Measurements from ENCODE around the gene LRRC8B. TPM values are rescaled to one million over a fixed set of nuclear protein-coding genes. Genes with fewer than 3 reads are reported as not detected.

The LRRC8B gene
- total RNA-seq = 0.77 and 0.83 TPM in 2 replicates
- polyA plus RNA-seq = 1.7 and 2.8 TPM in 2 replicates
- polyA plus RNA-seq (2012) = 0.51 and 1.1 TPM in 2 replicates
- polyA minus RNA-seq (ENCODE audit: low replicate concordance) = 3.8 and 5.0 TPM in 2 replicates

DNA sequence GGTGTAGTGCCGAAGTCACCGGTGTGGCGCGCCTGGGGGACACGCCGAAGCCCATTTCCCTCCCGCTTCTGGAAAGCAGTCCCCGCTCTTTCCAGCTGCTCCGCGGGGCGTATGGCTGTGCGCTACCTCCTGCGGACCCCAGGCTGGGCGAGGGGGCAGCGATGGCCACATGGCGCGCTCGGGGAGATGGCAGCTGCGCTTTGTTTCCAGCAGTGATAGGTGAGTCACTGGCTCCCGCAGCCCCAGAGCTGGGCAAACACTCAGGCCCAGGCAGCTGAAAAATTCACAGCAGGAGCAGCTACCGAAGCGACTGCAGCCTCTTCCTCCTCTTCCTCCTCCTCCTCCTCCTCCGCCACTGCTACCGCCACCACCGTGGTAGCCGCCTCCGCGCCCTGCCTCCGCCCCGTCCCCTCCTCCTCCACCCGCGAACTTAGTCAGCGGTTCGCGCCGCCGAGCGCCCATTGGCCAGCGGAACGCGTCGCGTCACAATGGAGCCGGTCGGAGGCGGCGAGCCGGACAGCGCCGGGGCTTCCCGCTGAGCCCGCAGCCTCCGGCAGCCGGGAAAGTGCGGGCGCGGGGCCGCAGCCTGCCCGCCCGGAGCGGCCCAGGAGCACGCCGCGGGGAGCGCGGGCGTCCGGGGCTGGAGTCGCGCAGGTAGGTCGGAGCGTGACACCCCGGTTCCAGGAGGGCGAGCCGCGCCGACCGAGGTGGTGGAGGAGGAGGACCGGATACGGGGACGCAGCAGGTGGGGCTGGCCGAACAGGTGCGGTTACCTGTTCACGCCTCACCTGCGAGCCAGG, at the start of gene LRRC8B:
Gene LRRC8B (plus strand): TSS at position 461 of the 800 bp plus-strand sequence. CDS start 57,822 bp downstream, outside the sequence.
- peak within 1 kb of the TSS; percentile 80 for H3K4me2 ChIP-seq (ENCODE audit: extremely low read depth, insufficient read depth, low read length)
- no peaks in the 10 kb centered on the region for H3K9me3 ChIP-seq (ENCODE audit: control insufficient read depth, insufficient read depth, low read depth, low read length)
- H2AFZ ChIP-seq (ENCODE audit: low read length) = peak within 1 kb of the TSS; percentile 98
- peak within 1 kb of the TSS; percentile 40 for H3K27ac ChIP-seq (ENCODE audit: insufficient read depth, low read length)
- H3K79me2 ChIP-seq (ENCODE audit: control insufficient read depth, insufficient read depth, low read length) = no peaks in the 10 kb centered on the region
- H3K9ac ChIP-seq (ENCODE audit: insufficient read depth, low read length) = peak within 1 kb of the TSS; percentile 65
- TF ChIP-seq, protein P1, sequence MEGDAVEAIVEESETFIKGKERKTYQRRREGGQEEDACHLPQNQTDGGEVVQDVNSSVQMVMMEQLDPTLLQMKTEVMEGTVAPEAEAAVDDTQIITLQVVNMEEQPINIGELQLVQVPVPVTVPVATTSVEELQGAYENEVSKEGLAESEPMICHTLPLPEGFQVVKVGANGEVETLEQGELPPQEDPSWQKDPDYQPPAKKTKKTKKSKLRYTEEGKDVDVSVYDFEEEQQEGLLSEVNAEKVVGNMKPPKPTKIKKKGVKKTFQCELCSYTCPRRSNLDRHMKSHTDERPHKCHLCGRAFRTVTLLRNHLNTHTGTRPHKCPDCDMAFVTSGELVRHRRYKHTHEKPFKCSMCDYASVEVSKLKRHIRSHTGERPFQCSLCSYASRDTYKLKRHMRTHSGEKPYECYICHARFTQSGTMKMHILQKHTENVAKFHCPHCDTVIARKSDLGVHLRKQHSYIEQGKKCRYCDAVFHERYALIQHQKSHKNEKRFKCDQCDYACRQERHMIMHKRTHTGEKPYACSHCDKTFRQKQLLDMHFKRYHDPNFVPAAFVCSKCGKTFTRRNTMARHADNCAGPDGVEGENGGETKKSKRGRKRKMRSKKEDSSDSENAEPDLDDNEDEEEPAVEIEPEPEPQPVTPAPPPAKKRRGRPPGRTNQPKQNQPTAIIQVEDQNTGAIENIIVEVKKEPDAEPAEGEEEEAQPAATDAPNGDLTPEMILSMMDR (conservative IDR thresholded peaks at IDR 0.05 in 1 of 2, IDR thresholded peaks at IDR 0.05 in 1 of 2; ENCODE audit: low read depth in 1 of 2, low read length in 2 of 2) = no peak
- TF ChIP-seq EZH2 (IDR thresholded peaks at IDR 0.05; ENCODE audit: low read length, missing control alignments) = no peak
- no peaks in the 10 kb centered on the region for H3K27me3 ChIP-seq (ENCODE audit: control insufficient read depth, insufficient read depth, low read length)
- H3K36me3 ChIP-seq (ENCODE audit: control insufficient read depth, insufficient read depth, low read length) = no peaks in the 10 kb centered on the region
- peak; percentile 81 to 84 for DNase-seq (ENCODE audit: low read depth in 2 of 2)
- H3K4me1 ChIP-seq (ENCODE audit: control insufficient read depth, extremely low read depth, insufficient read depth, low read length) = peaks cover 2% of the 10 kb centered on the region
- H3K4me3 ChIP-seq (replicated peaks in 1 of 4; ENCODE audit: control extremely low read depth in 1 of 4, insufficient read depth in 1 of 4, low read depth in 3 of 4, low read length in 4 of 4) = peak within 1 kb of the TSS; percentile 63 to 87 (median 76)
- no peaks in the 10 kb centered on the region for H4K20me1 ChIP-seq (ENCODE audit: control insufficient read depth, extremely low read depth, insufficient read depth, low read length)

DNA sequence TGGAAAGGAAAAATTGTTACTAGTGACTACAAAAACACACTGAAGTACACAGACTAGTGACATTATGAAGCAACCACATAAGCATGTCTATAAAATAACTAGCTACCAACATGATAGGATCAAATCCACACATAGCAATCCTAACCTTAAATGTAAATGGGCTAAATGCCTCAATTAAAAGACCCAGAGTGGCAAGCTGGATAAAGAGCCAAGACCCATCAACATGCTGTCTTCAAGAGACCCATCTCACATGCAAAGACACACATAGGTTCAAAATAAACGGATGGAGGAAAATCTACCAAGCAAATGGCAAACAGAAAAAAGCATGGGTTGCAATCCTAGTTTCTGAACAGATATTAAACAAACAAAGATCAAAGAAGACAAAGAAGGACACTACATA, 49.4 kb upstream of the LRRC8B start:
- H3K9me3 ChIP-seq (ENCODE audit: control insufficient read depth, insufficient read depth, low read depth, low read length) = no peaks in the 10 kb centered on the region
- no peaks in the 10 kb centered on the region for H3K36me3 ChIP-seq (ENCODE audit: control insufficient read depth, insufficient read depth, low read length)
- DNase-seq (ENCODE audit: low read depth in 2 of 2) = no peak
- H3K9ac ChIP-seq (ENCODE audit: insufficient read depth, low read length) = no peak overlapping the region
- no peak overlapping the region for H3K27ac ChIP-seq (ENCODE audit: insufficient read depth, low read length)
- no peaks in the 10 kb centered on the region for H3K79me2 ChIP-seq (ENCODE audit: control insufficient read depth, insufficient read depth, low read length)
- H3K4me3 ChIP-seq (replicated peaks in 1 of 4; ENCODE audit: control extremely low read depth in 1 of 4, insufficient read depth in 1 of 4, low read depth in 3 of 4, low read length in 4 of 4) = no peak overlapping the region
- no peak overlapping the region for H3K4me2 ChIP-seq (ENCODE audit: extremely low read depth, insufficient read depth, low read length)
- no peak for TF ChIP-seq EZH2 (IDR thresholded peaks at IDR 0.05; ENCODE audit: low read length, missing control alignments)
- TF ChIP-seq, protein P1 (conservative IDR thresholded peaks at IDR 0.05 in 1 of 2, IDR thresholded peaks at IDR 0.05 in 1 of 2; ENCODE audit: low read depth in 1 of 2, low read length in 2 of 2) = no peak
- no peaks in the 10 kb centered on the region for H3K27me3 ChIP-seq (ENCODE audit: control insufficient read depth, insufficient read depth, low read length)
- no peaks in the 10 kb centered on the region for H3K4me1 ChIP-seq (ENCODE audit: control insufficient read depth, extremely low read depth, insufficient read depth, low read length)
- no peak overlapping the region for H2AFZ ChIP-seq (ENCODE audit: low read length)
- H4K20me1 ChIP-seq (ENCODE audit: control insufficient read depth, extremely low read depth, insufficient read depth, low read length) = no peaks in the 10 kb centered on the region

DNA sequence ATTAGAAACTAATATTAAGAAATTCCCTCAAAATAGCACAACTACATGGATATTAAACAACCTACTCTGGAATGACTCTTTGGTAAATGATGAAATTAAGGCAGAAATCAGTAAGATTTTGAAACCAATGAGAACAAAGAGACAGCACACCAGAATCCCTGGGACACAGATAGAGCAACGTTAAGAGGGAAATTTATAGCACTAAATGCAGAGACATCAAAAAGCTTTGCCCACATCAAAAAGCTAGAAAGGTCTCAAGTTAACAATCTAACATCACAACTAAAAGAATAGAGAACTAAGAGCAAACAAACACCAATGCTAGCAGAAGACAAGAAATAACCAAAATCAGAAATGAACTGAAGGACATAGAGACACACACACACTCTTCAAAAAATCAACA, 48.6 kb upstream of the LRRC8B start:
- Histone ChIP-seq H3K9ac (ENCODE audit: insufficient read depth, low read length) (no peak overlapping the region), H3K9me3 (ENCODE audit: control insufficient read depth, insufficient read depth, low read depth, low read length) (no peaks in the 10 kb centered on the region), H3K27me3 (ENCODE audit: control insufficient read depth, insufficient read depth, low read length) (no peaks in the 10 kb centered on the region), H3K36me3 (ENCODE audit: control insufficient read depth, insufficient read depth, low read length) (no peaks in the 10 kb centered on the region), H4K20me1 (ENCODE audit: control insufficient read depth, extremely low read depth, insufficient read depth, low read length) (no peaks in the 10 kb centered on the region), H2AFZ (ENCODE audit: low read length) (no peak overlapping the region), H3K4me3 (replicated peaks in 1 of 4; ENCODE audit: control extremely low read depth in 1 of 4, insufficient read depth in 1 of 4, low read depth in 3 of 4, low read length in 4 of 4) (no peak overlapping the region), H3K79me2 (ENCODE audit: control insufficient read depth, insufficient read depth, low read length) (no peaks in the 10 kb centered on the region), H3K4me1 (ENCODE audit: control insufficient read depth, extremely low read depth, insufficient read depth, low read length) (no peaks in the 10 kb centered on the region), H3K27ac (ENCODE audit: insufficient read depth, low read length) (no peak overlapping the region), H3K4me2 (ENCODE audit: extremely low read depth, insufficient read depth, low read length) (no peak overlapping the region)
- TF ChIP-seq, protein P1 (conservative IDR thresholded peaks at IDR 0.05 in 1 of 2, IDR thresholded peaks at IDR 0.05 in 1 of 2; ENCODE audit: low read depth in 1 of 2, low read length in 2 of 2) = no peak
- TF ChIP-seq EZH2 (IDR thresholded peaks at IDR 0.05; ENCODE audit: low read length, missing control alignments) = no peak
- DNase-seq (ENCODE audit: low read depth in 2 of 2) = no peak

Data from fibroblast of lung (primary cell).